Gastrocnemius medialis (tissue), 4 donors: ENCODE results near the gene HSD17B4.

Experiments used
- CTCF ChIP-seq, 5 experiments: fragments of 450-650 bp in 3 of 5; fragments of 200-600 bp in 2 of 5; sonication (generic) in 2 of 5; IDR thresholded peaks in 4 of 5; conservative IDR thresholded peaks in 1 of 5; 1 replicate in 4 of 5; 2 replicates in 1 of 5; pipeline ENCODE4 v1.5.1; 2016 to 2019; ENCODE audit warnings: antibody characterized with exemption in 5 of 5, mild to moderate bottlenecking in 3 of 5, moderate library complexity in 3 of 5
- POLR2A ChIP-seq, 2 donors: fragments of 450-650 bp; IDR thresholded peaks; one replicate each; pipeline ENCODE4 v1.6.1; 2017; ENCODE audit warnings: antibody characterized with exemption in 2 of 2, mild to moderate bottlenecking in 2 of 2, moderate library complexity in 2 of 2

GRCh38 chr5:119452060-119452372, 281 bp upstream of the HSD17B4 start:
- TF ChIP-seq CTCF (IDR thresholded peaks at IDR 0.05 in 4 of 5, conservative IDR thresholded peaks at IDR 0.05 in 1 of 5): no peak
- no peak for TF ChIP-seq POLR2A (IDR thresholded peaks at IDR 0.05)
